ENCODE results near the gene ZDHHC11. TPM values are rescaled to one million over a fixed set of nuclear protein-coding genes. Genes with fewer than 3 reads are reported as not detected.

The ZDHHC11 gene
- total RNA-seq, 2 experiments from 2014 or later: 9.9 to 10.6 TPM

- H3K27ac Mint-ChIP-seq: no peak overlapping the region
- H3K36me3 Mint-ChIP-seq: peaks cover 40% of the 10 kb centered on the region
- H3K9me3 Mint-ChIP-seq (ENCODE audit: low read depth): no peaks in the 10 kb centered on the region
- CTCF ChIA-PET: no interaction called here
- no peak for ATAC-seq
- no peak overlapping the region for H3K4me3 Mint-ChIP-seq
- no peaks in the 10 kb centered on the region for H3K4me1 Mint-ChIP-seq
- H3K27me3 Mint-ChIP-seq: no peaks in the 10 kb centered on the region
- DNase-seq: no peak
These were observed 21.5 kb upstream of the ZDHHC11 start for GRCh38 chr5:872301-872700.

DNA sequence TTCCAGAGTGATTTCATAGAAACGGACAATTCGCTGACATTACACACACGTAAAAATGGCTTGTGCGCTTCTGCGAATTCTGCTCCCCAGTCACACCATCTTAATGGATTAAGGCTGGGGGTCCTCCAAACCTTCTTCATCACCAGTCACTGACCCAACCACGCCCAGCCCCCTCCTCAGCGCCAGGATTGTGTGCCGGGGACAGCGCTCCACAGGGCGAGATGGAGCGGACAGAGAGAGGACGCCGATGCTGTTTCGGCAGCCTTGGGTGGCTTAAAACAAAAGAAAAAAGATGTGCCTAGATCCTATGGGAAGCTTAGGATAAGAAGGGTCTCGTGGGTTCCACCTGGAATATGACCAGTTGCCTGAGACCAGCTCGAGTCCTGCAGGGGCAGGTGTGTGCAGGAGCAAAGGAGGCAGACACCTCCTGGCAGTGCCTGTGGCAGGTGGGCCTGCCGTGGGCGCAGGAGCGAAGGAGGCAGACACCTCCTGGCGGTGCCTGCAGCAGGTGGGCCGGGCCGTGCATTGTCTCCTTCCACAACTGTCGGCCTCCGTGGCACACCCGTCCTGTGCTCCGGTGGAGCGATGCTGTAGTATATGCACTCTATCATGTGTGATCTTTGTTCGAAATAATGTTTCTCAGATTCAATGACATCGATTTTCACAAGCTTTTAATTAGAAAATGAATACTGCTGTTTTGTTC, 21.0 kb upstream of the ZDHHC11 start:
- no peak overlapping the region for H3K27ac Mint-ChIP-seq
- H3K9me3 Mint-ChIP-seq (ENCODE audit: low read depth): no peaks in the 10 kb centered on the region
- H3K27me3 Mint-ChIP-seq: no peaks in the 10 kb centered on the region
- peaks cover 36% of the 10 kb centered on the region for H3K36me3 Mint-ChIP-seq
- H3K4me1 Mint-ChIP-seq: no peaks in the 10 kb centered on the region
- no peak for DNase-seq
- CTCF ChIA-PET: no interaction called here
- ATAC-seq: no peak
- no peak overlapping the region for H3K4me3 Mint-ChIP-seq

GRCh38 chr5:870956-871355, 20.2 kb upstream of the ZDHHC11 start:
- ATAC-seq (no peak), DNase-seq (no peak)
- no peaks in the 10 kb centered on the region for H3K27me3 Mint-ChIP-seq
- H3K27ac Mint-ChIP-seq: no peak overlapping the region
- H3K4me3 Mint-ChIP-seq: no peak overlapping the region
- H3K9me3 Mint-ChIP-seq (ENCODE audit: low read depth): no peaks in the 10 kb centered on the region
- CTCF ChIA-PET: no interaction called here
- no peaks in the 10 kb centered on the region for H3K4me1 Mint-ChIP-seq
- H3K36me3 Mint-ChIP-seq: peaks cover 35% of the 10 kb centered on the region

DNA sequence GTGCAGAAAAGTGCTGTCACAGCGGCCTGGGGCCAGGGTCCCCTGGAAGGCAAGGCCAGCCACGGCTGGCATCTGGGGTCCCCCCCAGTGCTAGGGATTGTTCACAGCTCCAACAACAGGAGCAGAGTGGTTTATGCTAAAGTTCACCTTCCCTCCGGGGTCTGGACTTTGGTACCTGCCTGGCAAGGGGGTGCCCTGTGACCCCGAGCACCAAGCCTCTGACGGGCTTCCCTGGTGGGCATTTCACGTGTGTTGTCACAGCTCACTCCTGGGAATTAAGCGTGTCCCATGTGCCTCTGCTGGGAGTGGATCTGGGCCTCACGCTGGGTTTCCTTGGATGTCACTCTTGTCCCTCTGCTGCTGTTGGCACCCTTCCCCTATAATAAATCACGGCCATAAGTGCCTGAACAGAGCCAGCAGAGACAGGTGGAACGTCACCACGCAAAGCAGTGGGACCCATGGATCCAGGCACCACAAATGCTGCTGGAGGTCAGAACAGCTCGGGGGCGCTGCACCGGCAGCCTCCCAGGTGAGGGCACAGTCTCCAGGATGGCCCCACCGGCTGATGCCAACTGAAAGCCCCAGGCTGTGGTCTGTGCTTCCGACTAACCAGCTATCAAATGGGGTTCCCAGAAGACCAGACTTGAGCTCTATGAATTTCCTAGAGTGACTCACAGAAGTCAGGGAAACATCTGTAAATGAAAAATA, 17.8 kb upstream of the ZDHHC11 start:
- CTCF ChIA-PET: no interaction called here
- no peak overlapping the region for H3K27ac Mint-ChIP-seq

DNA sequence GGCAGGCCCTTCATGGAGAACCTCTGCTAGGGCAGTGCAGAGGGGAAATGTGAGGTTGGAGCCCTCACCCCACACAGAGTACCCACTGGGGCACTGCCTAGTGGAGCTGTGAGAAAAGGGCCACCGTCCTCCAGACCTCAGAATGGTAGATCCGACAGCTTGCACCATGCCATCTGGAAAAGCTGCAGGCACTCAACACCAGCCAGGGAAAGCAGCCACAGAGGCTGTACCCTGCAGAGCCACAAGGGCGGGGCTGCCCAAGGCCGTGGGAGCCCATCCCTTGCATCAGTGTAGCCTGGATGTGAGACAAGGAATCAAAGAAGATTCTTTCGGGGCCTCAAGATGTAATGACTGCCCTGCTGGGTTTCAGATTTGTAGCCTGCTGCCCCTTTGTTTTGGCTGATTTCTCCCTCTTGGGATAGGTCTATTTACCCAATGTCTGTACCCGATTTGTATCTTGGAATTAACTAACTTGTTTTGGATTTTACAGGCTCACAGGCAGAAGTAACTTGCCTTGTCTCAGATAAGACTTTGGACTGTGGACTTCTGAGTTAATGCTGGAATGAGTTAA, 16.6 kb upstream of the ZDHHC11 start:
- H3K4me1 Mint-ChIP-seq: no peaks in the 10 kb centered on the region

More for the DNA sequence above, 17.8 kb upstream of the ZDHHC11 start:
- no peaks in the 10 kb centered on the region for H3K27me3 Mint-ChIP-seq
- no peaks in the 10 kb centered on the region for H3K9me3 Mint-ChIP-seq (ENCODE audit: low read depth)
- peaks cover 34% of the 10 kb centered on the region for H3K36me3 Mint-ChIP-seq
- no peak for ATAC-seq
- no peak for DNase-seq
- no peak overlapping the region for H3K4me3 Mint-ChIP-seq
- no peaks in the 10 kb centered on the region for H3K4me1 Mint-ChIP-seq

DNA sequence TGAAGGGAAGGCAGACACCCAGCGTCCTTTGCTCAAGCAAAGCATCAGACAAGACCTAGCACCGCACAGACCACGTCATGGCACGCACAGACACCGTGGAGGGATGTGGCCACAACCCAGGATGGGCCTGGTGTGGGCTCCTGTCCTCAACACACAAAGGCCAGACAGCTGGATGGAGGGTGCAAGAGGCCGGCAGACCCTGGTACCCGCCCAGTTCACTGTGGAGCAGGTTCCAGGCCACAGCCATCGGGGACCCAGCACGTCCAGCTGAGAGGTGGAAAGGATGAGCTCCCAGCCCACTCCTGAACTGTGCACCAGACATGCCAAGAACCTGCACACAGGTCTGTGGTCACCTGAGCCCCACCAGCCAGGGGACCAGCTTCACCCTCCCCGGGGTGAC, 15.0 kb upstream of the ZDHHC11 start:
- Mint-ChIP-seq H3K4me3 (no peak overlapping the region), H3K9me3 (ENCODE audit: low read depth) (no peaks in the 10 kb centered on the region), H3K36me3 (peaks cover 29% of the 10 kb centered on the region), H3K27ac (no peak overlapping the region), H3K27me3 (no peaks in the 10 kb centered on the region), H3K4me1 (no peaks in the 10 kb centered on the region)
- ATAC-seq (no peak), DNase-seq (no peak)
- CTCF ChIA-PET: no interaction called here

More for the DNA sequence above, 16.6 kb upstream of the ZDHHC11 start:
- Mint-ChIP-seq H3K4me3 (no peak overlapping the region), H3K27ac (no peak overlapping the region), H3K9me3 (ENCODE audit: low read depth) (no peaks in the 10 kb centered on the region), H3K27me3 (no peaks in the 10 kb centered on the region), H3K36me3 (peaks cover 35% of the 10 kb centered on the region)
- CTCF ChIA-PET: no interaction called here
- DNase-seq (no peak), ATAC-seq (no peak)

- Mint-ChIP-seq H3K27ac (no peak overlapping the region), H3K27me3 (no peaks in the 10 kb centered on the region), H3K36me3 (peaks cover 23% of the 10 kb centered on the region), H3K4me1 (no peaks in the 10 kb centered on the region), H3K9me3 (ENCODE audit: low read depth) (no peaks in the 10 kb centered on the region), H3K4me3 (no peak overlapping the region)
- CTCF ChIA-PET: no interaction called here
- no peak for DNase-seq
- no peak for ATAC-seq
These were observed 14.4 kb upstream of the ZDHHC11 start for GRCh38 chr5:865168-865521.

- Mint-ChIP-seq H3K27ac (no peak overlapping the region), H3K4me1 (no peaks in the 10 kb centered on the region), H3K4me3 (no peak overlapping the region), H3K9me3 (ENCODE audit: low read depth) (no peaks in the 10 kb centered on the region), H3K36me3 (peaks cover 21% of the 10 kb centered on the region), H3K27me3 (no peaks in the 10 kb centered on the region)
- CTCF ChIA-PET: no interaction called here
- no peak for DNase-seq
- ATAC-seq: no peak
These were observed 13.8 kb upstream of the ZDHHC11 start for GRCh38 chr5:864492-865167.

DNA sequence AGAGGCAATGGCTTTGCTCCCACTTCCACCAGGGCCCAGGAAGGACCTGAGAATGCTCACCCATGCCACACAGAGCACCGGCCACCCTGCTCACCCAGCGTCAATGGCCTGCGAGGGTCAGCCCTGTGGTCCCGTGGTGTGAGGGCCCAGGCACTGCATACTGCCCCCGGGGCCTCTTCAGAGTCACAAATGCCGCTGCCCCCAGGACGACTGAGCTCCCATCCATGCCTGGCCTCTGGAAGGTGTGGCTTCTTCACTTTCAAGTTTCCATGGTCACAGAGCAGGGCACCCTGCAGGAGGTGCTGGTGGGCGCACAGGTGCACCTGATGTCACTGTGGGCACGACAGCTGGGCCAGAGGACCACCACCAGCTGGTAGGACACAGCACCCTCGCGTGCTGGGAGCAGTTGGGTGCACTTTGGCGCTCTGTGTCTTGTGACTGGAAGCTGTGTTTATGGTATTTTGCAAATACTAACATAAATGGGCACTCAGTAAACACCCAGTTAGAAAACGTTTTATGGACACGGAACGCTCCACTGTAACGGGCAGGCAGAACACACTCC, 12.5 kb upstream of the ZDHHC11 start:
- H3K4me3 Mint-ChIP-seq: no peak overlapping the region

GRCh38 chr5:862367-863243, 11.8 kb upstream of the ZDHHC11 start:
- Mint-ChIP-seq H3K4me1 (no peaks in the 10 kb centered on the region), H3K36me3 (peaks cover 8% of the 10 kb centered on the region), H3K27me3 (no peaks in the 10 kb centered on the region), H3K9me3 (ENCODE audit: low read depth) (no peaks in the 10 kb centered on the region), H3K4me3 (no peak overlapping the region), H3K27ac (no peak overlapping the region)
- DNase-seq (no peak), ATAC-seq (no peak)
- CTCF ChIA-PET: no interaction called here

More for the DNA sequence above, 12.5 kb upstream of the ZDHHC11 start:
- ATAC-seq (no peak), DNase-seq (no peak)
- Mint-ChIP-seq H3K27ac (no peak overlapping the region), H3K9me3 (ENCODE audit: low read depth) (no peaks in the 10 kb centered on the region), H3K27me3 (no peaks in the 10 kb centered on the region), H3K36me3 (peaks cover 13% of the 10 kb centered on the region), H3K4me1 (no peaks in the 10 kb centered on the region)
- CTCF ChIA-PET: no interaction called here

DNA sequence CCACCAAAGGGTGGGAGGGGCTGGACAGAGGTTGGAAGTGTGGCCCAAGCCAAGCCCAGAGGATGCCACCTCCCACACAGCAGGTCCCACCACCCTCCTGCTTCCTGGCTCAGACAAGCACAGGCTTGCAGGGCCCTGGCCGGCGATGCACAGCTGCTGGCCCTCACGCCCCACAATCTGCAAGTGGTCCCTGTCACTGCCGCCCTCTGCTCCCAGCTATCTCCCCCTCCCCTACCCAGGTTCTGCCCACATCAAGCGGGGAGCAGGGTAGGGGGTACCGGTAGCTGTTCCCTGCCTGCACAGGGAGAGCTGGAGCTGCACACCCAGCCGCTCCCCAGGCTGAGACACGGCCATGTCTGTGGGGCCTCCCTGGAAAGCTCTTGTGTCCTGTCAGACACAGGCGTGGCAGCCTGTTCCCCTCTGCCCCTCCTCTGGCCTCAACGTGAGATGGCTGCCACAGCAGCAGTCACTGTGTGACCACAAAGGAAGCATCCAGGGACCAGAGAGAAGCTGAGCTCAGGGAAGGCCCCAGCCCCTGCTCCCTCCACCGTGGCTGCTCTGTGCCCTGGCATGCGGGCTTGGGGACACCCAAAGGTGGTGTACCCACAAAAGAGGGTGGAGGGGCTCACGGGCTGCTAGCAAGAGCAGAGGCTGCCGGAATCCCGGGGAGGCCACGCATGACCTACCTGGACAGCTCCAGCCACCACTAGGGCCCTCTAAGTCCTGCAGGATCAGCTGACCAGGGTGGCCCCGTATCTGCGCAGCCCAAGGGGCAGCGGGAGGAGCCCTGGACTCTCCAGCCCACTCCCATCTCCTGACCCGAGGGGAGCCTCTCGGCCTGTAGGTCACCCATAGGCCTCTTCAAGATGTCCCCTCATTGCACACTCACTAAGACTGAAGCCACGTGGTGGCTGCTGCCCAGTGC, 10.9 kb upstream of the ZDHHC11 start:
- Mint-ChIP-seq H3K4me3 (no peak overlapping the region), H3K36me3 (peaks cover 7% of the 10 kb centered on the region), H3K27ac (no peak overlapping the region), H3K27me3 (no peaks in the 10 kb centered on the region), H3K4me1 (no peaks in the 10 kb centered on the region), H3K9me3 (ENCODE audit: low read depth) (no peaks in the 10 kb centered on the region)
- ATAC-seq: no peak
- CTCF ChIA-PET: no interaction called here
- no peak for DNase-seq

DNA sequence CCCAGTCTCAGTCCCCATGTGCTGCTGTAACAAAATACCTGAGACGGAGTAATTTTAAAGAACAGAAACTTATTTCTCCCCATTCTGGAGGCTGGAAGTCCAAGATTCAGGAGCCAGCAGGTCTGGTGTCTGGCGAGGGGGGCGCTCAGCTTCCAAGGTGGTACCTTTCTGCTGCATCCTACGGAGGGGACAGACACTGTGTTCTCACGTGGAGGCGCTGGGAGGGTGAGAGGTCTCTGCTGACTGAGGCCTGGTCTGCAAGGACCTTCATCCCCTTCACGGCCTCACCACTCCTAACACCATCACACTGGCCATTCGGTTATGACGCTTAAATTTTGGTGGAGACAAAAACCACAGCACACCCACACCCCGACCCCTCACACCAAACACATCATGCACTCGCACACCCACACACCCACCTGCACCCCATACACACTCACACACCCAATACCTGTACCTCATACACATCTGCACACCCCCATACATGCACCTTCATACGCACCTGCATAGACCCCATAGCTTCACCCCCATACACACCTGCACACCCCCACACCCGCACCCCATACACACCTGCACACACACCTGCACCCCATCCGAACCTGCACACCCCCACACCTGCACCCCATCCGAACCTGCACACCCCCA, 9.8 kb upstream of the ZDHHC11 start:
- H3K36me3 Mint-ChIP-seq: peaks cover 6% of the 10 kb centered on the region
- no peaks in the 10 kb centered on the region for H3K9me3 Mint-ChIP-seq (ENCODE audit: low read depth)
- H3K4me1 Mint-ChIP-seq: no peaks in the 10 kb centered on the region
- CTCF ChIA-PET: no interaction called here
- no peaks in the 10 kb centered on the region for H3K27me3 Mint-ChIP-seq
- no peak for DNase-seq
- no peak overlapping the region for H3K4me3 Mint-ChIP-seq
- no peak for ATAC-seq
- no peak overlapping the region for H3K27ac Mint-ChIP-seq

All from activated CD8-positive, alpha-beta memory T cell treated with anti-CD3 and anti-CD28 coated beads, Interleukin-2, amount 10 ng/mL, durations not matched to agents 7 days and 5 days (primary cell).